IMR-90 (cell line): ENCODE measurements around the gene TK1. TPM values are rescaled to one million over a fixed set of nuclear protein-coding genes. Genes with fewer than 3 reads are reported as not detected.

ENCODE experiments used
- ATAC-seq: fragments of 200-7000 bp; cut with Tn5 transposase; 2 replicates; pipeline ENCODE4 v1.9.1; 2020; ENCODE audit warnings: low read depth, mild to moderate bottlenecking, moderate library complexity
- BruUV-seq: library from RNA; stranded (reverse); fragments of 400-500 nt; replicated peaks from 2 replicates; lab custom pipeline; 2021; lab: Mats Ljungman, UMichigan
- CTCF ChIA-PET: fragments of 300-600 bp; formaldehyde crosslinking; extraction: SDS; loops from one replicate; lab custom pipeline; 2021; ENCODE audit warnings: antibody characterized with exemption; lab: Yijun Ruan, JAX
- POLR2A ChIA-PET: fragments of 300-600 bp; sonication (Branson Sonifier 250); formaldehyde crosslinking; loops from one replicate; lab custom pipeline; 2022; ENCODE audit warnings: antibody characterized with exemption; ENCODE audit not compliant: unreplicated experiment; lab: Charles Lee
- DNase-seq: peaks from one replicate; pipeline ENCODE4 v3.0.0; 2013
- H2AFZ ChIP-seq: replicated peaks from 2 replicates; pipeline ENCODE3; 2013; ENCODE audit warnings: low read length, mild to moderate bottlenecking; ENCODE audit not compliant: poor library complexity
- H2AK5ac ChIP-seq: 2 replicates; pipeline ENCODE4 v1.6.1; 2013; ENCODE audit warnings: low read depth, low read length, inconsistent platforms
- H2AK9ac ChIP-seq: replicated peaks from 2 replicates; pipeline ENCODE3; 2013; ENCODE audit warnings: mild to moderate bottlenecking, low read depth, low read length, moderate library complexity; ENCODE audit not compliant: poor library complexity
- H2BK120ac ChIP-seq: 2 replicates; pipeline ENCODE4 v1.6.1; 2013; ENCODE audit warnings: low read depth, low read length, inconsistent platforms
- H2BK15ac ChIP-seq: 3 replicates; pipeline ENCODE4 v1.6.1; 2013; ENCODE audit warnings: low read depth, low read length, inconsistent platforms
- H2BK20ac ChIP-seq: 2 replicates; pipeline ENCODE4 v1.6.1; 2013; ENCODE audit warnings: low read depth, mild to moderate bottlenecking, inconsistent platforms, low read length, moderate library complexity
- H2BK5ac ChIP-seq: 2 replicates; pipeline ENCODE4 v1.6.1; 2013; ENCODE audit warnings: mild to moderate bottlenecking, low read depth, low read length, inconsistent platforms; ENCODE audit not compliant: poor library complexity, severe bottlenecking
- H3K14ac ChIP-seq: replicated peaks from 2 replicates; pipeline ENCODE4 v1.6.1; 2013; ENCODE audit warnings: low read depth, low read length, inconsistent platforms
- H3K18ac ChIP-seq: 2 replicates; pipeline ENCODE4 v1.6.1; 2013; ENCODE audit warnings: low read depth, low read length, control low read depth
- H3K23ac ChIP-seq: 2 replicates; pipeline ENCODE4 v1.6.1; 2013; ENCODE audit warnings: low read depth, low read length, inconsistent platforms
- H3K27ac ChIP-seq: 2 replicates; pipeline ENCODE4 v1.5.1; 2013; ENCODE audit warnings: mild to moderate bottlenecking, control low read depth, low read length; ENCODE audit not compliant: insufficient read depth
- H3K27me3 ChIP-seq: 2 replicates; pipeline ENCODE4 v1.6.1; 2013; ENCODE audit warnings: low read length; ENCODE audit not compliant: control insufficient read depth, insufficient read depth
- H3K36me3 ChIP-seq: 2 replicates; pipeline ENCODE4 v1.6.1; 2013; ENCODE audit warnings: low read length, mixed read lengths; ENCODE audit not compliant: control insufficient read depth, insufficient read depth
- H3K4ac ChIP-seq: 2 replicates; pipeline ENCODE4 v1.6.1; 2013; ENCODE audit warnings: low read depth, low read length, inconsistent platforms
- H3K4me1 ChIP-seq: 2 replicates; pipeline ENCODE4 v1.6.1; 2013; ENCODE audit warnings: low read length, mixed read lengths; ENCODE audit not compliant: control insufficient read depth, insufficient read depth
- H3K4me2 ChIP-seq: 2 replicates; pipeline ENCODE4 v1.6.1; 2013; ENCODE audit warnings: low read depth, mild to moderate bottlenecking, control low read depth, low read length, moderate library complexity
- H3K4me3 ChIP-seq: 2 replicates; pipeline ENCODE4 v1.5.1; 2013; ENCODE audit warnings: low read depth, mild to moderate bottlenecking, control low read depth, low read length, moderate library complexity; ENCODE audit not compliant: insufficient read depth
- H3K56ac ChIP-seq: 2 replicates; pipeline ENCODE4 v1.6.1; 2013; ENCODE audit warnings: low read length, inconsistent platforms; ENCODE audit not compliant: insufficient read depth; ENCODE audit errors: extremely low read depth
- H3K79me1 ChIP-seq, 2 experiments: 2 replicates each; pipeline ENCODE4 v1.6.1; 2013; ENCODE audit warnings: low read length in 2 of 2, inconsistent platforms in 1 of 2, low read depth in 1 of 2
- H3K9ac ChIP-seq: 2 replicates; pipeline ENCODE4 v1.6.1; 2013; ENCODE audit warnings: low read depth, low read length, control low read depth
- H3K9me1 ChIP-seq: 2 replicates; pipeline ENCODE4 v1.6.1; 2013; ENCODE audit warnings: low read length, inconsistent platforms; ENCODE audit not compliant: insufficient read depth
- H3K9me3 ChIP-seq: 2 replicates; pipeline ENCODE4 v1.6.1; 2013; ENCODE audit warnings: low read length; ENCODE audit not compliant: control insufficient read depth, insufficient read depth
- H4K20me1 ChIP-seq: 2 replicates; pipeline ENCODE4 v1.6.1; 2013; ENCODE audit warnings: low read length, inconsistent platforms; ENCODE audit not compliant: insufficient read depth
- H4K5ac ChIP-seq: 2 replicates; pipeline ENCODE4 v1.6.1; 2013; ENCODE audit warnings: mild to moderate bottlenecking, low read depth, low read length, control low read depth
- H4K8ac ChIP-seq, 2 experiments: 2 replicates each; pipeline ENCODE4 v1.6.1; 2013; ENCODE audit warnings: low read depth in 2 of 2, low read length in 2 of 2, control low read depth in 1 of 2, inconsistent platforms in 1 of 2
- H4K91ac ChIP-seq: 2 replicates; pipeline ENCODE4 v1.6.1; 2013; ENCODE audit warnings: low read depth, low read length, inconsistent platforms; ENCODE audit not compliant: insufficient read depth
- CEBPB ChIP-seq: IDR thresholded peaks from 2 replicates; pipeline ENCODE4 v1.6.1; 2012; ENCODE audit warnings: low read depth, low read length, improper control_type of control experiment
- MAFK ChIP-seq: IDR thresholded peaks from 2 replicates; pipeline ENCODE4 v1.6.1; 2012; ENCODE audit warnings: low read depth, low read length, improper control_type of control experiment
- MXI1 ChIP-seq: IDR thresholded peaks from 2 replicates; pipeline ENCODE4 v1.6.1; 2012; ENCODE audit warnings: low read depth, mild to moderate bottlenecking, low read length, moderate library complexity, borderline replicate concordance
- POLR2A ChIP-seq: IDR thresholded peaks from 2 replicates; pipeline ENCODE4 v1.6.1; 2012; ENCODE audit warnings: mild to moderate bottlenecking, low read depth, low read length
- RAD21 ChIP-seq: IDR thresholded peaks from 2 replicates; pipeline ENCODE4 v1.6.1; 2012; ENCODE audit warnings: low read length, improper control_type of control experiment
- RCOR1 ChIP-seq: IDR thresholded peaks from 2 replicates; pipeline ENCODE4 v1.6.1; 2012; ENCODE audit warnings: mild to moderate bottlenecking, low read length, improper control_type of control experiment; ENCODE audit not compliant: insufficient replicate concordance
- RFX5 ChIP-seq: IDR thresholded peaks from 2 replicates; pipeline ENCODE4 v1.8.0; 2012; ENCODE audit warnings: low read depth, mild to moderate bottlenecking, low read length, moderate library complexity
- WGBS, 2 experiments: methylation state at CpG; one replicate each; pipeline versions ENCODE4 v1.1.5 to v1.1.7; 2013; ENCODE audit warnings: missing lambda C conversion rate in 2 of 2; ENCODE audit not compliant: insufficient read length in 1 of 2; ENCODE audit errors: extremely low coverage in 2 of 2; 5-methylcytosine and 5-hydroxymethylcytosine counted together
- dilution Hi-C: fragments of 300-500 bp; cut with HindIII; formaldehyde crosslinking; loops from one replicate; pipeline ENCODE4 v1.14.3; 2018; ENCODE audit warnings: low sequenced_read_pairs; ENCODE audit not compliant: unreplicated experiment
- in situ Hi-C: fragments of 300-500 bp; cut with MboI; formaldehyde crosslinking; loops from 3 replicates; pipeline ENCODE4 v1.14.3; 2019; ENCODE audit warnings: low sequenced_read_pairs, inconsistent platforms, mixed read lengths
- intact Hi-C: fragments of 100-400 bp; cut with micrococcal nuclease; formaldehyde crosslinking; loops from 2 replicates; pipeline ENCODE4 v1.10.0; 2022
- polyA plus RNA-seq, 3 experiments: library from polyadenylated mRNA; depleted of rRNA; stranded (reverse); fragments of >200 nt; gene quantifications; 2 replicates each; pipeline ENCODE4 v1.2.3, GENCODE V29; 2012; ENCODE audit warnings: low replicate concordance in 1 of 3
- total RNA-seq: library from RNA; depleted of rRNA; stranded (reverse); fragments of >200 nt; gene quantifications from 2 replicates; pipeline ENCODE4 v1.2.3, GENCODE V29; 2012
- TF ChIP-seq, protein P1 (sequence below): fragments of 150-350 bp; IDR thresholded peaks from 2 replicates; pipeline ENCODE4 v1.6.1; 2016; ENCODE audit warnings: low read depth, mild to moderate bottlenecking, low read length, moderate library complexity, borderline replicate concordance
- TF ChIP-seq, protein P2 (sequence below): fragments of 150-350 bp; IDR thresholded peaks from 2 replicates; pipeline ENCODE4 v1.6.1; 2017; ENCODE audit warnings: mild to moderate bottlenecking, antibody characterized with exemption, low read length, low read depth

TK1 gene
- total and polyA plus RNA-seq, 2 of the 4 experiments (the other 2 are of a cell fraction), result 150 to 219 TPM

DNA sequence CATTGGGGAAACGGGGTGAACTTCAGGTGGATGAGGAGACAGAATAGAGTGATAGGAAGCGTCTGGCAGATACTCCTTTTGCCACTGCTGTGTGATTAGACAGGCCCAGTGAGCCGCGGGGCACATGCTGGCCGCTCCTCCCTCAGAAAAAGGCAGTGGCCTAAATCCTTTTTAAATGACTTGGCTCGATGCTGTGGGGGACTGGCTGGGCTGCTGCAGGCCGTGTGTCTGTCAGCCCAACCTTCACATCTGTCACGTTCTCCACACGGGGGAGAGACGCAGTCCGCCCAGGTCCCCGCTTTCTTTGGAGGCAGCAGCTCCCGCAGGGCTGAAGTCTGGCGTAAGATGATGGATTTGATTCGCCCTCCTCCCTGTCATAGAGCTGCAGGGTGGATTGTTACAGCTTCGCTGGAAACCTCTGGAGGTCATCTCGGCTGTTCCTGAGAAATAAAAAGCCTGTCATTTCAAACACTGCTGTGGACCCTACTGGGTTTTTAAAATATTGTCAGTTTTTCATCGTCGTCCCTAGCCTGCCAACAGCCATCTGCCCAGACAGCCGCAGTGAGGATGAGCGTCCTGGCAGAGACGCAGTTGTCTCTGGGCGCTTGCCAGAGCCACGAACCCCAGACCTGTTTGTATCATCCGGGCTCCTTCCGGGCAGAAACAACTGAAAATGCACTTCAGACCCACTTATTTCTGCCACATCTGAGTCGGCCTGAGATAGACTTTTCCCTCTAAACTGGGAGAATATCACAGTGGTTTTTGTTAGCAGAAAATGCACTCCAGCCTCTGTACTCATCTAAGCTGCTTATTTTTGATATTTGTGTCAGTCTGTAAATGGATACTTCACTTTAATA lies 37.6 kb upstream of the TK1 start:
- Histone ChIP-seq H2BK120ac (no peak overlapping the region), H4K91ac (no peak overlapping the region), H2BK20ac (no peak overlapping the region), H4K5ac (no peak overlapping the region), H4K8ac (no peak overlapping the region), H3K4ac (no peak overlapping the region), H2BK15ac (no peak overlapping the region), H3K9ac (no peak overlapping the region), H3K4me2 (no peak overlapping the region), H3K9me3 (no peaks in the 10 kb centered on the region), H4K20me1 (no peaks in the 10 kb centered on the region; the same call in 1 of the 2 replicates), H3K27me3 (no peaks in the 10 kb centered on the region), H2AK9ac (peak overlapping the region; percentile 63), H3K4me3 (no peak overlapping the region), H2BK5ac (no peak overlapping the region), H3K56ac (no peak overlapping the region), H3K9me1 (no peaks in the 10 kb centered on the region), H3K27ac (no peak overlapping the region), H3K23ac (no peak overlapping the region), H3K36me3 (peaks cover 3% of the 10 kb centered on the region; the same call in 1 of the 2 replicates), H2AK5ac (no peak overlapping the region), H3K4me1 (no peaks in the 10 kb centered on the region), H2AFZ (no peak overlapping the region), H3K79me1 (peaks cover 0 to 8% of the 10 kb centered on the region in 2 experiments; a peak in 3 of 4 replicates), H3K18ac (no peak overlapping the region), H3K14ac (no peak overlapping the region; the same call in 1 of the 2 replicates)
- dilution Hi-C loops, result no loop called here
- DNase-seq (no peak), ATAC-seq (no peak)
- ChIA-PET CTCF (no interaction called here), POLR2A (no interaction called here)
- in situ Hi-C loops, result no loop called here
- WGBS, 2 experiments, result 82% methylated on average over 11 of the region's 27 CpGs; no CpG with 5 or more reads in 1 of the 2 experiments
- BruUV-seq, result no TSS peak
- TF ChIP-seq RFX5, result no peak
- TF ChIP-seq RAD21, result no peak
- TF ChIP-seq, protein P1, sequence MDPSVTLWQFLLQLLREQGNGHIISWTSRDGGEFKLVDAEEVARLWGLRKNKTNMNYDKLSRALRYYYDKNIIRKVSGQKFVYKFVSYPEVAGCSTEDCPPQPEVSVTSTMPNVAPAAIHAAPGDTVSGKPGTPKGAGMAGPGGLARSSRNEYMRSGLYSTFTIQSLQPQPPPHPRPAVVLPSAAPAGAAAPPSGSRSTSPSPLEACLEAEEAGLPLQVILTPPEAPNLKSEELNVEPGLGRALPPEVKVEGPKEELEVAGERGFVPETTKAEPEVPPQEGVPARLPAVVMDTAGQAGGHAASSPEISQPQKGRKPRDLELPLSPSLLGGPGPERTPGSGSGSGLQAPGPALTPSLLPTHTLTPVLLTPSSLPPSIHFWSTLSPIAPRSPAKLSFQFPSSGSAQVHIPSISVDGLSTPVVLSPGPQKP, result no peak
- TF ChIP-seq CEBPB, result no peak
- TF ChIP-seq POLR2A, result no peak
- TF ChIP-seq, protein P2, sequence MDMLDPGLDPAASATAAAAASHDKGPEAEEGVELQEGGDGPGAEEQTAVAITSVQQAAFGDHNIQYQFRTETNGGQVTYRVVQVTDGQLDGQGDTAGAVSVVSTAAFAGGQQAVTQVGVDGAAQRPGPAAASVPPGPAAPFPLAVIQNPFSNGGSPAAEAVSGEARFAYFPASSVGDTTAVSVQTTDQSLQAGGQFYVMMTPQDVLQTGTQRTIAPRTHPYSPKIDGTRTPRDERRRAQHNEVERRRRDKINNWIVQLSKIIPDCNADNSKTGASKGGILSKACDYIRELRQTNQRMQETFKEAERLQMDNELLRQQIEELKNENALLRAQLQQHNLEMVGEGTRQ, result no peak
- TF ChIP-seq MAFK, result no peak
- TF ChIP-seq MXI1, result no peak
- no peak for TF ChIP-seq RCOR1
- intact Hi-C loops, result no loop called here
